ENCODE results near the gene ATXN1.

DNA sequence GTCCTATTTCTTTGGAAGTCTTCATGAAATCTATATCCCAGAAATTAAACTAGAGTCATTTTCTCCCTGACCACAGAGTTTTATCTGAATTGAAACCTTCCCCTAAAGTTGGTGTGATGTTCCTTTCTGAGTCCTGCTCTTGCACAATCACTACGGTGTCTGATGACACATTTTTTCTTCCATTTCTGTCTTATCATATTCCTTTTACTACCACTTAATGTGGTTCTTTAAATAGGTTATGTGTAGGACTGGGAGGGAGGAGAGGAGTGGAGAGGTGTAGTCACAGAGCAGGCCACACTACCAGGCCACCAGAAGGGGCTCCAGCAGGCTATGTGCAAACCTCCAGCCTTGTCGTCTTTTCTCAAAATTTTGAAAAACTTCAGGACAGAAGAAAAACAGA is 39.7 kb upstream of the ATXN1 start:
- TF ChIP-seq POLR2A (IDR thresholded peaks at IDR 0.05; ENCODE audit: low read depth) (no peak), EP300 (IDR thresholded peaks at IDR 0.05) (no peak)
- TF ChIP-seq, protein P1, sequence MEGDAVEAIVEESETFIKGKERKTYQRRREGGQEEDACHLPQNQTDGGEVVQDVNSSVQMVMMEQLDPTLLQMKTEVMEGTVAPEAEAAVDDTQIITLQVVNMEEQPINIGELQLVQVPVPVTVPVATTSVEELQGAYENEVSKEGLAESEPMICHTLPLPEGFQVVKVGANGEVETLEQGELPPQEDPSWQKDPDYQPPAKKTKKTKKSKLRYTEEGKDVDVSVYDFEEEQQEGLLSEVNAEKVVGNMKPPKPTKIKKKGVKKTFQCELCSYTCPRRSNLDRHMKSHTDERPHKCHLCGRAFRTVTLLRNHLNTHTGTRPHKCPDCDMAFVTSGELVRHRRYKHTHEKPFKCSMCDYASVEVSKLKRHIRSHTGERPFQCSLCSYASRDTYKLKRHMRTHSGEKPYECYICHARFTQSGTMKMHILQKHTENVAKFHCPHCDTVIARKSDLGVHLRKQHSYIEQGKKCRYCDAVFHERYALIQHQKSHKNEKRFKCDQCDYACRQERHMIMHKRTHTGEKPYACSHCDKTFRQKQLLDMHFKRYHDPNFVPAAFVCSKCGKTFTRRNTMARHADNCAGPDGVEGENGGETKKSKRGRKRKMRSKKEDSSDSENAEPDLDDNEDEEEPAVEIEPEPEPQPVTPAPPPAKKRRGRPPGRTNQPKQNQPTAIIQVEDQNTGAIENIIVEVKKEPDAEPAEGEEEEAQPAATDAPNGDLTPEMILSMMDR (IDR thresholded peaks at IDR 0.05), result no peak
